HepG2 (cell line): ENCODE data around the gene CMTM5. TPM values are rescaled to one million over a fixed set of nuclear protein-coding genes. Genes with fewer than 3 reads are reported as not detected.
A peak's percentile ranks its signal among the peaks of the same experiment; 100 is the strongest.

ENCODE experiments used
- ARHGAP35 ChIP-seq: sonication (generic); formaldehyde crosslinking; IDR thresholded peaks from 2 replicates; pipeline ENCODE4 v1.9.0; 2022; ENCODE audit warnings: mild to moderate bottlenecking, inconsistent platforms, moderate library complexity, missing genetic modification reagents, borderline replicate concordance
- ATF1 ChIP-seq: IDR thresholded peaks from 2 replicates; pipeline ENCODE4 v1.6.1; 2016; ENCODE audit warnings: mild to moderate bottlenecking, control low read depth
- FOXA1 ChIP-seq, 2 experiments: fragments of 450-650 bp in 1 of 2; sonication (generic) in 1 of 2; formaldehyde crosslinking in 1 of 2; IDR thresholded peaks; 2 replicates each; pipeline versions ENCODE4 v1.4.0 to v1.6.1; 2016 to 2020; ENCODE audit warnings: missing genetic modification reagents in 1 of 2
- GTF2F1 ChIP-seq: fragments of 150-350 bp; IDR thresholded peaks from 2 replicates; pipeline ENCODE4 v1.6.1; 2014; ENCODE audit warnings: low read length
- HNRNPUL1 ChIP-seq: fragments of 200-400 bp; formaldehyde crosslinking; IDR thresholded peaks from 2 replicates; pipeline ENCODE4 v1.6.1; 2017; ENCODE audit warnings: low read depth, mild to moderate bottlenecking, low read length, moderate library complexity
- MATR3 ChIP-seq: sonication (generic); formaldehyde crosslinking; IDR thresholded peaks from 2 replicates; pipeline ENCODE4 v1.4.0; 2020; ENCODE audit warnings: missing genetic modification reagents
- NFKB2 ChIP-seq: sonication (generic); formaldehyde crosslinking; IDR thresholded peaks from 2 replicates; pipeline ENCODE4 v1.4.0; 2020; ENCODE audit warnings: missing genetic modification reagents, borderline replicate concordance
- ZNF251 ChIP-seq: sonication (generic); formaldehyde crosslinking; IDR thresholded peaks from 2 replicates; pipeline ENCODE4 v1.9.0; 2021; ENCODE audit warnings: mild to moderate bottlenecking, missing genetic modification reagents
- ZNF333 ChIP-seq: sonication (generic); formaldehyde crosslinking; IDR thresholded peaks from 2 replicates; pipeline ENCODE4 v1.4.0; 2020; ENCODE audit warnings: mild to moderate bottlenecking, missing genetic modification reagents, borderline replicate concordance
- ZNF558 ChIP-seq: sonication (generic); formaldehyde crosslinking; IDR thresholded peaks from 2 replicates; pipeline ENCODE4 v1.9.0; 2022; ENCODE audit warnings: mild to moderate bottlenecking, missing genetic modification reagents, borderline replicate concordance
- ZNF614 ChIP-seq: IDR thresholded peaks from 2 replicates; pipeline ENCODE4 v1.6.1; 2018; ENCODE audit warnings: missing biosample characterization, missing genetic modification reagents, inconsistent platforms, borderline replicate concordance
- ZNF75D ChIP-seq: sonication (generic); formaldehyde crosslinking; IDR thresholded peaks from 2 replicates; pipeline ENCODE4 v1.8.1; 2023; ENCODE audit warnings: missing genetic modification reagents, mild to moderate bottlenecking, borderline replicate concordance
- ZNF841 ChIP-seq: sonication (generic); formaldehyde crosslinking; IDR thresholded peaks from 2 replicates; pipeline ENCODE4 v1.8.1; 2023; ENCODE audit warnings: missing genetic modification reagents, borderline replicate concordance
- ZNF891 ChIP-seq: sonication (generic); formaldehyde crosslinking; IDR thresholded peaks from 2 replicates; pipeline ENCODE4 v1.5.0; 2020; ENCODE audit warnings: mild to moderate bottlenecking, missing genetic modification reagents
- polyA plus RNA-seq, 8 experiments: library from polyadenylated mRNA; depleted of rRNA in 3 of 8; stranded (reverse) in 7 of 8; unstranded in 1 of 8; fragments of >200 nt; fragmentation: Illumina TruSeq in 4 of 8; extraction: Trizol in 4 of 8; gene quantifications; 2 replicates each; pipeline versions ENCODE4 v1.2.1 to v1.2.3, GENCODE V29; 2011 to 2016; ENCODE audit warnings: low read depth in 4 of 8, missing spikeins in 1 of 8, mixed read lengths in 1 of 8; ENCODE audit not compliant: insufficient read depth in 1 of 8
- total RNA-seq, 5 experiments: library from RNA; depleted of rRNA; stranded (reverse); fragments of >200 nt; fragmentation: Illumina TruSeq; extraction: Trizol; gene quantifications; 2 replicates each; pipeline ENCODE4 v1.2.3, GENCODE V29; 2016; ENCODE audit warnings: low read depth in 1 of 5
- TF ChIP-seq, protein P1 (sequence below): sonication (generic); formaldehyde crosslinking; IDR thresholded peaks from 2 replicates; pipeline ENCODE4 v1.4.0; 2020; ENCODE audit warnings: missing genetic modification reagents
- TF ChIP-seq, protein P2 (sequence below): sonication (generic); formaldehyde crosslinking; IDR thresholded peaks from 2 replicates; pipeline ENCODE4 v1.8.0; 2022; ENCODE audit warnings: low read depth, missing genetic modification reagents
- TF ChIP-seq, protein P3 (sequence below): sonication (generic); formaldehyde crosslinking; IDR thresholded peaks from 2 replicates; pipeline ENCODE4 v1.8.0; 2022; ENCODE audit warnings: mild to moderate bottlenecking, missing genetic modification reagents
- TF ChIP-seq, protein P4 (sequence below): sonication (generic); formaldehyde crosslinking; IDR thresholded peaks from 2 replicates; pipeline ENCODE4 v1.4.0; 2020; ENCODE audit warnings: mild to moderate bottlenecking, missing genetic modification reagents
- TF ChIP-seq, protein P5 (sequence below): sonication (generic); formaldehyde crosslinking; conservative IDR thresholded peaks from 2 replicates; pipeline ENCODE4 v1.8.1; 2023; ENCODE audit warnings: missing genetic modification reagents

Gene CMTM5
- total and polyA plus RNA-seq, 2 of the 13 experiments (the other 11 are each of a cell fraction or from before 2014, with no cell fraction given) = not detected

DNA sequence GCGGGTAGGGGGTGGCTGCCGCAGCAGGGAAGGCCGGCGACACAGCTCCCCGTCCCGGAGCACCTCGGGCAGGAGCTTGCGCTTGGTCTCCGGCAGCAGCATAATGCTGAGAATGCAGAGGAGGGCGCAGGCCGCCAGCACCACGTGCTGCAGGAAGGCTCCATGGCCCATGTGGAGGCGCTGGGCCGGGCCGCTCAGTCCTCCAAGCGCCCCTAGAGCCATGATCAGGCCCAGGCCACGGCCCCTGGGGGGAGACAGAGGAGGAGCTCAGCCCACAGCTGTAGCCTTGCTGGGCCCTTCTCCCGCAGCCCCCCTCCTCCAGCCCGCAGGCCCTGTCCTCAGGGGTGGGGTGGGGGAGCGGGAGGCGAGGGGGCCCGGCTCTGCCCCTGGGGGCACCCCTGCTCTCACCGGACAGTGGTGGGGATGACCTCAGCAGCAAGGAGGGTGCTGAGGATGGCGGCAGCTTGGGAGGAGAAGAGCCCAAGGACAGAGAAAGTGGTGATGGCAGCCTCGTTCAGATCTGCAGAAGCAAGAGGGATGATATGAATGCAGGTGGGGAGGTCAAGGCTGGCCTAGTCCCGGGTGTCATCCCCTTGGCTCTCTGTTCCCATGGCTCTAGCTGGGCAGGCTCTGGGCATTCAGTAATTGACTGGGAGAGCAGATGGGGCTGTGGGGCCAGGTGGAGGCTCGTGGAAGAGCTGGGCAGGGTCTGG is 30.0 kb upstream of the CMTM5 start (continued):
- TF ChIP-seq, protein P1, sequence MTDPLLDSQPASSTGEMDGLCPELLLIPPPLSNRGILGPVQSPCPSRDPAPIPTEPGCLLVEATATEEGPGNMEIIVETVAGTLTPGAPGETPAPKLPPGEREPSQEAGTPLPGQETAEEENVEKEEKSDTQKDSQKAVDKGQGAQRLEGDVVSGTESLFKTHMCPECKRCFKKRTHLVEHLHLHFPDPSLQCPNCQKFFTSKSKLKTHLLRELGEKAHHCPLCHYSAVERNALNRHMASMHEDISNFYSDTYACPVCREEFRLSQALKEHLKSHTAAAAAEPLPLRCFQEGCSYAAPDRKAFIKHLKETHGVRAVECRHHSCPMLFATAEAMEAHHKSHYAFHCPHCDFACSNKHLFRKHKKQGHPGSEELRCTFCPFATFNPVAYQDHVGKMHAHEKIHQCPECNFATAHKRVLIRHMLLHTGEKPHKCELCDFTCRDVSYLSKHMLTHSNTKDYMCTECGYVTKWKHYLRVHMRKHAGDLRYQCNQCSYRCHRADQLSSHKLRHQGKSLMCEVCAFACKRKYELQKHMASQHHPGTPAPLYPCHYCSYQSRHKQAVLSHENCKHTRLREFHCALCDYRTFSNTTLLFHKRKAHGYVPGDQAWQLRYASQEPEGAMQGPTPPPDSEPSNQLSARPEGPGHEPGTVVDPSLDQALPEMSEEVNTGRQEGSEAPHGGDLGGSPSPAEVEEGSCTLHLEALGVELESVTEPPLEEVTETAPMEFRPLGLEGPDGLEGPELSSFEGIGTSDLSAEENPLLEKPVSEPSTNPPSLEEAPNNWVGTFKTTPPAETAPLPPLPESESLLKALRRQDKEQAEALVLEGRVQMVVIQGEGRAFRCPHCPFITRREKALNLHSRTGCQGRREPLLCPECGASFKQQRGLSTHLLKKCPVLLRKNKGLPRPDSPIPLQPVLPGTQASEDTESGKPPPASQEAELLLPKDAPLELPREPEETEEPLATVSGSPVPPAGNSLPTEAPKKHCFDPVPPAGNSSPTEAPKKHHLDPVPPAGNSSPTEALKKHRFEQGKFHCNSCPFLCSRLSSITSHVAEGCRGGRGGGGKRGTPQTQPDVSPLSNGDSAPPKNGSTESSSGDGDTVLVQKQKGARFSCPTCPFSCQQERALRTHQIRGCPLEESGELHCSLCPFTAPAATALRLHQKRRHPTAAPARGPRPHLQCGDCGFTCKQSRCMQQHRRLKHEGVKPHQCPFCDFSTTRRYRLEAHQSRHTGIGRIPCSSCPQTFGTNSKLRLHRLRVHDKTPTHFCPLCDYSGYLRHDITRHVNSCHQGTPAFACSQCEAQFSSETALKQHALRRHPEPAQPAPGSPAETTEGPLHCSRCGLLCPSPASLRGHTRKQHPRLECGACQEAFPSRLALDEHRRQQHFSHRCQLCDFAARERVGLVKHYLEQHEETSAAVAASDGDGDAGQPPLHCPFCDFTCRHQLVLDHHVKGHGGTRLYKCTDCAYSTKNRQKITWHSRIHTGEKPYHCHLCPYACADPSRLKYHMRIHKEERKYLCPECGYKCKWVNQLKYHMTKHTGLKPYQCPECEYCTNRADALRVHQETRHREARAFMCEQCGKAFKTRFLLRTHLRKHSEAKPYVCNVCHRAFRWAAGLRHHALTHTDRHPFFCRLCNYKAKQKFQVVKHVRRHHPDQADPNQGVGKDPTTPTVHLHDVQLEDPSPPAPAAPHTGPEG (CRISPR knock-in tag) = no peak
- TF ChIP-seq ZNF75D (CRISPR knock-in tag) = no peak
- TF ChIP-seq ZNF333 = no peak
- TF ChIP-seq, protein P2, sequence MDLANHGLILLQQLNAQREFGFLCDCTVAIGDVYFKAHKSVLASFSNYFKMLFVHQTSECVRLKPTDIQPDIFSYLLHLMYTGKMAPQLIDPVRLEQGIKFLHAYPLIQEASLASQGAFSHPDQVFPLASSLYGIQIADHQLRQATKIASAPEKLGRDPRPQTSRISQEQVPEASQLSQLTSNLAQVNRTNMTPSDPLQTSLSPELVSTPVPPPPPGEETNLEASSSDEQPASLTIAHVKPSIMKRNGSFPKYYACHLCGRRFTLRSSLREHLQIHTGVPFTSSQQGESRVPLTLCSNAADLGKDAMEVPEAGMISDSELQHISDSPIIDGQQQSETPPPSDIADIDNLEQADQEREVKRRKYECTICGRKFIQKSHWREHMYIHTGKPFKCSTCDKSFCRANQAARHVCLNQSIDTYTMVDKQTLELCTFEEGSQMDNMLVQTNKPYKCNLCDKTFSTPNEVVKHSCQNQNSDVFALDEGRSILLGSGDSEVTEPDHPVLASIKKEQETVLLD (CRISPR knock-in tag) = no peak
- 0 out of 2 replicates have a peak, but pooled peaks have one; percentile 23 for TF ChIP-seq NFKB2 (CRISPR knock-in tag)
- TF ChIP-seq ZNF841 (CRISPR knock-in tag) = no peak
- TF ChIP-seq ZNF251 = no peak
- no peak for TF ChIP-seq ATF1
- TF ChIP-seq, protein P3, sequence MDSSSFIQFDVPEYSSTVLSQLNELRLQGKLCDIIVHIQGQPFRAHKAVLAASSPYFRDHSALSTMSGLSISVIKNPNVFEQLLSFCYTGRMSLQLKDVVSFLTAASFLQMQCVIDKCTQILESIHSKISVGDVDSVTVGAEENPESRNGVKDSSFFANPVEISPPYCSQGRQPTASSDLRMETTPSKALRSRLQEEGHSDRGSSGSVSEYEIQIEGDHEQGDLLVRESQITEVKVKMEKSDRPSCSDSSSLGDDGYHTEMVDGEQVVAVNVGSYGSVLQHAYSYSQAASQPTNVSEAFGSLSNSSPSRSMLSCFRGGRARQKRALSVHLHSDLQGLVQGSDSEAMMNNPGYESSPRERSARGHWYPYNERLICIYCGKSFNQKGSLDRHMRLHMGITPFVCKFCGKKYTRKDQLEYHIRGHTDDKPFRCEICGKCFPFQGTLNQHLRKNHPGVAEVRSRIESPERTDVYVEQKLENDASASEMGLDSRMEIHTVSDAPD (CRISPR knock-in tag) = no peak
- no peak for TF ChIP-seq HNRNPUL1
- TF ChIP-seq MATR3 (CRISPR knock-in tag) = no peak
- TF ChIP-seq, protein P4, sequence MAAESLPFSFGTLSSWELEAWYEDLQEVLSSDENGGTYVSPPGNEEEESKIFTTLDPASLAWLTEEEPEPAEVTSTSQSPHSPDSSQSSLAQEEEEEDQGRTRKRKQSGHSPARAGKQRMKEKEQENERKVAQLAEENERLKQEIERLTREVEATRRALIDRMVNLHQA (CRISPR knock-in tag) = no peak
- TF ChIP-seq ZNF558 = 0 out of 2 replicates have a peak, but pooled peaks have one; percentile 49
- TF ChIP-seq ARHGAP35 (CRISPR knock-in tag) = no peak
- no peak for TF ChIP-seq FOXA1 (IDR thresholded peaks at IDR 0.05)
- no peak for TF ChIP-seq FOXA1 (CRISPR knock-in tag; IDR thresholded peaks at IDR 0.05)
- TF ChIP-seq ZNF614 (CRISPR knock-in tag) = no peak
- no peak for TF ChIP-seq GTF2F1
- TF ChIP-seq, protein P5, sequence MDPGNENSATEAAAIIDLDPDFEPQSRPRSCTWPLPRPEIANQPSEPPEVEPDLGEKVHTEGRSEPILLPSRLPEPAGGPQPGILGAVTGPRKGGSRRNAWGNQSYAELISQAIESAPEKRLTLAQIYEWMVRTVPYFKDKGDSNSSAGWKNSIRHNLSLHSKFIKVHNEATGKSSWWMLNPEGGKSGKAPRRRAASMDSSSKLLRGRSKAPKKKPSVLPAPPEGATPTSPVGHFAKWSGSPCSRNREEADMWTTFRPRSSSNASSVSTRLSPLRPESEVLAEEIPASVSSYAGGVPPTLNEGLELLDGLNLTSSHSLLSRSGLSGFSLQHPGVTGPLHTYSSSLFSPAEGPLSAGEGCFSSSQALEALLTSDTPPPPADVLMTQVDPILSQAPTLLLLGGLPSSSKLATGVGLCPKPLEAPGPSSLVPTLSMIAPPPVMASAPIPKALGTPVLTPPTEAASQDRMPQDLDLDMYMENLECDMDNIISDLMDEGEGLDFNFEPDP (CRISPR knock-in tag) = no peak
- TF ChIP-seq ZNF891 (CRISPR knock-in tag) = peak; percentile 14; the same call in 1 of the 2 replicates
